ENCODE results near the gene LAMA2.

DNA sequence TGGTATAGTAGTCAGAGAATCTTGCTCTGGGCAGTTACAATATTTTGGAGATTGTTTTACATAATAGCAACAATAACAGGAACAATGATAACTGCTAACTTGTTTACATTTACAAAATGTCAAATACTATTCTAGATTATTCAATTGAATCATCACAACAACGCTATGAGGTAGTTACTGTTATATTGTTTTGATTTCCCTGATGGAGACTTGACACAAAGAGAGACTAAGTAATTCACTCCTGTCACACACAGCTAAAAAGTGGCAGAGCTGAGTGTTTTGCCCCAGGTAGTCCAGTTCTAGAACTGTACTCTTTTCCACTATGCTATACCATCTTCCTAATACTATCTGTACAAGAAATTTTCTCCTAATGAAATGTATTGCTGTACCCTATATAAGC lies 356.1 kb downstream of the LAMA2 start:
- TF ChIP-seq ZBTB7A (IDR thresholded peaks at IDR 0.05; ENCODE audit: low read depth) (no peak), TCF12 (IDR thresholded peaks at IDR 0.05; ENCODE audit: low read depth) (no peak), TAF1 (IDR thresholded peaks at IDR 0.05; ENCODE audit: low read depth) (no peak), YY1 (IDR thresholded peaks at IDR 0.05; ENCODE audit: low read depth) (no peak), EP300 (IDR thresholded peaks at IDR 0.05; ENCODE audit: borderline replicate concordance) (no peak), RAD21 (IDR thresholded peaks at IDR 0.05; ENCODE audit: low read depth) (no peak), CREB1 (IDR thresholded peaks at IDR 0.05; ENCODE audit: low read depth) (no peak), FOXM1 (IDR thresholded peaks at IDR 0.05; ENCODE audit: borderline replicate concordance, low read depth) (no peak), CEBPB (IDR thresholded peaks at IDR 0.05) (no peak), TEAD4 (IDR thresholded peaks at IDR 0.05) (no peak)
- TF ChIP-seq, protein P1, sequence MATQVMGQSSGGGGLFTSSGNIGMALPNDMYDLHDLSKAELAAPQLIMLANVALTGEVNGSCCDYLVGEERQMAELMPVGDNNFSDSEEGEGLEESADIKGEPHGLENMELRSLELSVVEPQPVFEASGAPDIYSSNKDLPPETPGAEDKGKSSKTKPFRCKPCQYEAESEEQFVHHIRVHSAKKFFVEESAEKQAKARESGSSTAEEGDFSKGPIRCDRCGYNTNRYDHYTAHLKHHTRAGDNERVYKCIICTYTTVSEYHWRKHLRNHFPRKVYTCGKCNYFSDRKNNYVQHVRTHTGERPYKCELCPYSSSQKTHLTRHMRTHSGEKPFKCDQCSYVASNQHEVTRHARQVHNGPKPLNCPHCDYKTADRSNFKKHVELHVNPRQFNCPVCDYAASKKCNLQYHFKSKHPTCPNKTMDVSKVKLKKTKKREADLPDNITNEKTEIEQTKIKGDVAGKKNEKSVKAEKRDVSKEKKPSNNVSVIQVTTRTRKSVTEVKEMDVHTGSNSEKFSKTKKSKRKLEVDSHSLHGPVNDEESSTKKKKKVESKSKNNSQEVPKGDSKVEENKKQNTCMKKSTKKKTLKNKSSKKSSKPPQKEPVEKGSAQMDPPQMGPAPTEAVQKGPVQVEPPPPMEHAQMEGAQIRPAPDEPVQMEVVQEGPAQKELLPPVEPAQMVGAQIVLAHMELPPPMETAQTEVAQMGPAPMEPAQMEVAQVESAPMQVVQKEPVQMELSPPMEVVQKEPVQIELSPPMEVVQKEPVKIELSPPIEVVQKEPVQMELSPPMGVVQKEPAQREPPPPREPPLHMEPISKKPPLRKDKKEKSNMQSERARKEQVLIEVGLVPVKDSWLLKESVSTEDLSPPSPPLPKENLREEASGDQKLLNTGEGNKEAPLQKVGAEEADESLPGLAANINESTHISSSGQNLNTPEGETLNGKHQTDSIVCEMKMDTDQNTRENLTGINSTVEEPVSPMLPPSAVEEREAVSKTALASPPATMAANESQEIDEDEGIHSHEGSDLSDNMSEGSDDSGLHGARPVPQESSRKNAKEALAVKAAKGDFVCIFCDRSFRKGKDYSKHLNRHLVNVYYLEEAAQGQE (IDR thresholded peaks at IDR 0.05; ENCODE audit: low read depth) = no peak
- TF ChIP-seq, protein P2, sequence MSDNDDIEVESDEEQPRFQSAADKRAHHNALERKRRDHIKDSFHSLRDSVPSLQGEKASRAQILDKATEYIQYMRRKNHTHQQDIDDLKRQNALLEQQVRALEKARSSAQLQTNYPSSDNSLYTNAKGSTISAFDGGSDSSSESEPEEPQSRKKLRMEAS (IDR thresholded peaks at IDR 0.05) = no peak
